NCI-H69 (cell line): ENCODE measurements around the gene ABI2.

Experiments
- DNase-seq: peaks from one replicate; lab custom pipeline; 2025; lab: John Stamatoyannopoulos, UW

The ABI2 gene

GRCh38 chr2:203480623-203481022, 152.4 kb downstream of the ABI2 start:
- no peak for DNase-seq

GRCh38 chr2:203484266-203485112, 156.3 kb downstream of the ABI2 start:
- DNase-seq: no peak

GRCh38 chr2:203489531-203489930, 161.3 kb downstream of the ABI2 start:
- no peak for DNase-seq

GRCh38 chr2:203490391-203490790, 162.2 kb downstream of the ABI2 start:
- no peak for DNase-seq

GRCh38 chr2:203492965-203493364, 164.8 kb downstream of the ABI2 start:
- DNase-seq: no peak
